Activated CD4-positive, CD25-positive, alpha-beta regulatory T cell treated with anti-CD3 and anti-CD28 coated beads, Interleukin-2, amount 50 U/mL, for 24 hours (primary cell): ENCODE results near the gene ATP11A.

Experiments used
- ATAC-seq, 2 donors: fragments of 150-1000 bp; cut with Tn5 transposase; one replicate each; pipeline ENCODE4 v1.10.0; 2021; ENCODE audit warnings: mild to moderate bottlenecking in 1 of 2, moderate library complexity in 1 of 2

ATP11A gene

GRCh38 chr13:112762690-112763080 is 72.8 kb downstream of the ATP11A start:
- ATAC-seq = no peak

GRCh38 chr13:112764028-112764427 is 74.2 kb downstream of the ATP11A start:
- no peak for ATAC-seq

- no peak for ATAC-seq
Observed at GRCh38 chr13:112764864-112765561, 75.2 kb downstream of the ATP11A start.

GRCh38 chr13:112765731-112766130 is 75.9 kb downstream of the ATP11A start:
- ATAC-seq = no peak

- ATAC-seq = no peak
Observed at GRCh38 chr13:112766336-112766735, 76.5 kb downstream of the ATP11A start.

- no peak for ATAC-seq
Observed at GRCh38 chr13:112767506-112768471, 78.0 kb downstream of the ATP11A start.

- ATAC-seq = no peak
Observed at GRCh38 chr13:112768795-112769481, 79.1 kb downstream of the ATP11A start.

GRCh38 chr13:112769615-112770014 is 79.8 kb downstream of the ATP11A start:
- ATAC-seq = no peak

GRCh38 chr13:112770504-112770903 is 80.7 kb downstream of the ATP11A start:
- no peak for ATAC-seq

- no peak for ATAC-seq
Observed at GRCh38 chr13:112771139-112771876, 81.5 kb downstream of the ATP11A start.

- ATAC-seq = no peak
Observed at GRCh38 chr13:112771877-112772538, 82.2 kb downstream of the ATP11A start.

GRCh38 chr13:112772539-112772909 is 82.7 kb downstream of the ATP11A start:
- ATAC-seq = no peak

- ATAC-seq = no peak
Observed at GRCh38 chr13:112772929-112773328, 83.1 kb downstream of the ATP11A start.

GRCh38 chr13:112773601-112774447 is 84.0 kb downstream of the ATP11A start:
- ATAC-seq = no peak

- no peak for ATAC-seq
Observed at GRCh38 chr13:112774448-112774792, 84.6 kb downstream of the ATP11A start.

- ATAC-seq = no peak
Observed at GRCh38 chr13:112774829-112775565, 85.2 kb downstream of the ATP11A start.

GRCh38 chr13:112775791-112776279 is 86.0 kb downstream of the ATP11A start:
- no peak for ATAC-seq

GRCh38 chr13:112776354-112776753 is 86.5 kb downstream of the ATP11A start:
- ATAC-seq = no peak

- no peak for ATAC-seq
Observed at GRCh38 chr13:112776971-112777370, 87.1 kb downstream of the ATP11A start.
